ENCODE results near the gene DPY19L3. TPM values are rescaled to one million over a fixed set of nuclear protein-coding genes. Genes with fewer than 3 reads are reported as not detected.

Gene DPY19L3
- total RNA-seq, 2 experiments from 2014 or later, result 10.4 to 12.4 TPM

- CTCF ChIA-PET, result no interaction called here
- Mint-ChIP-seq H3K27me3 (no peaks in the 10 kb centered on the region), H3K9me3 (no peaks in the 10 kb centered on the region), H3K4me1 (ENCODE audit: low read depth) (peaks cover 53% of the 10 kb centered on the region), H3K4me3 (no peak overlapping the region), H3K36me3 (ENCODE audit: low read depth) (peaks cover 60% of the 10 kb centered on the region), H3K27ac (no peak overlapping the region)
- intact Hi-C loops (cut with micrococcal nuclease), result no loop called here
- DNase-seq (no peak), ATAC-seq (no peak)
- POLR2A ChIA-PET, result interaction anchor here (0.6 kb wide), 2 partner anchors 28 to 691 kb away, joined by 3 read pairs; no protein-coding TSS in a partner anchor
- no peak for TF ChIP-seq CTCF (IDR thresholded peaks at IDR 0.05)
Measured at GRCh38 chr19:32361574-32362317, 43.8 kb upstream of the DPY19L3 start.

- intact Hi-C loops (cut with micrococcal nuclease), result no loop called here
- Mint-ChIP-seq H3K4me3 (no peak overlapping the region), H3K27me3 (no peaks in the 10 kb centered on the region), H3K9me3 (no peaks in the 10 kb centered on the region), H3K36me3 (ENCODE audit: low read depth) (peaks cover 63% of the 10 kb centered on the region), H3K4me1 (ENCODE audit: low read depth) (peaks cover 54% of the 10 kb centered on the region), H3K27ac (no peak overlapping the region)
- CTCF ChIA-PET, result no interaction called here
- POLR2A ChIA-PET, result interaction anchor here (0.6 kb wide), 2 partner anchors 27 to 691 kb away, joined by 3 read pairs; no protein-coding TSS in a partner anchor
- ATAC-seq (no peak), DNase-seq (no peak)
- no peak for TF ChIP-seq CTCF (IDR thresholded peaks at IDR 0.05)
Measured at GRCh38 chr19:32362318-32362691, 43.3 kb upstream of the DPY19L3 start.

- no peak for ATAC-seq
- no peak for DNase-seq
- no peak overlapping the region for H3K27ac Mint-ChIP-seq
- ChIA-PET CTCF (interaction anchor here (0.8 to 0.9 kb wide), 2 partner anchors 22 to 53 kb away, joined by 3 read pairs; no protein-coding TSS in a partner anchor), POLR2A (no interaction called here)
- peaks cover 71% of the 10 kb centered on the region for H3K36me3 Mint-ChIP-seq (ENCODE audit: low read depth)
- no peaks in the 10 kb centered on the region for H3K27me3 Mint-ChIP-seq
- H3K9me3 Mint-ChIP-seq, result no peaks in the 10 kb centered on the region
- intact Hi-C loops (cut with micrococcal nuclease), result no loop called here
- TF ChIP-seq CTCF (IDR thresholded peaks at IDR 0.05), result no peak
- H3K4me3 Mint-ChIP-seq, result no peak overlapping the region
- H3K4me1 Mint-ChIP-seq (ENCODE audit: low read depth), result peaks cover 59% of the 10 kb centered on the region
Measured at GRCh38 chr19:32363175-32363574, 42.4 kb upstream of the DPY19L3 start.

GRCh38 chr19:32363632-32364031 is 41.9 kb upstream of the DPY19L3 start:
- Mint-ChIP-seq H3K27me3 (no peaks in the 10 kb centered on the region), H3K4me3 (no peak overlapping the region), H3K36me3 (ENCODE audit: low read depth) (peaks cover 71% of the 10 kb centered on the region), H3K27ac (no peak overlapping the region), H3K4me1 (ENCODE audit: low read depth) (peaks cover 61% of the 10 kb centered on the region), H3K9me3 (no peaks in the 10 kb centered on the region)
- no peak for TF ChIP-seq CTCF (IDR thresholded peaks at IDR 0.05)
- ATAC-seq, result no peak
- POLR2A ChIA-PET, result no interaction called here
- no peak for DNase-seq
- CTCF ChIA-PET, result interaction anchor here (0.8 to 0.9 kb wide), 2 partner anchors 23 to 52 kb away, joined by 3 read pairs; no protein-coding TSS in a partner anchor
- intact Hi-C loops (cut with micrococcal nuclease), result no loop called here

- Mint-ChIP-seq H3K27ac (no peak overlapping the region), H3K9me3 (no peaks in the 10 kb centered on the region), H3K4me3 (no peak overlapping the region), H3K27me3 (no peaks in the 10 kb centered on the region), H3K36me3 (ENCODE audit: low read depth) (peaks cover 70% of the 10 kb centered on the region), H3K4me1 (ENCODE audit: low read depth) (peaks cover 64% of the 10 kb centered on the region)
- POLR2A ChIA-PET, result no interaction called here
- ATAC-seq (no peak), DNase-seq (no peak)
- CTCF ChIA-PET, result interaction anchor here (0.9 kb wide), 1 partner anchor 52 kb away, joined by 3 read pairs; no protein-coding TSS in a partner anchor
- intact Hi-C loops (cut with micrococcal nuclease), result no loop called here
- TF ChIP-seq CTCF (IDR thresholded peaks at IDR 0.05), result no peak
Measured at GRCh38 chr19:32364040-32364439, 41.5 kb upstream of the DPY19L3 start.
